CD4-positive, alpha-beta T cell treated with Interleukin-4 for 1 hour (primary cell): ENCODE results near the gene AKR1C2.
"Not testable (repeated sequence)": the region's sequence is repeated elsewhere in the genome, so short reads cannot be mapped to it uniquely, and the experiment has no call there.

Source experiments
- DNase-seq, 2 donors: peaks; one replicate each; pipeline ENCODE4 v3.0.0-alpha.2; 2020 to 2022

The AKR1C2 gene

DNA sequence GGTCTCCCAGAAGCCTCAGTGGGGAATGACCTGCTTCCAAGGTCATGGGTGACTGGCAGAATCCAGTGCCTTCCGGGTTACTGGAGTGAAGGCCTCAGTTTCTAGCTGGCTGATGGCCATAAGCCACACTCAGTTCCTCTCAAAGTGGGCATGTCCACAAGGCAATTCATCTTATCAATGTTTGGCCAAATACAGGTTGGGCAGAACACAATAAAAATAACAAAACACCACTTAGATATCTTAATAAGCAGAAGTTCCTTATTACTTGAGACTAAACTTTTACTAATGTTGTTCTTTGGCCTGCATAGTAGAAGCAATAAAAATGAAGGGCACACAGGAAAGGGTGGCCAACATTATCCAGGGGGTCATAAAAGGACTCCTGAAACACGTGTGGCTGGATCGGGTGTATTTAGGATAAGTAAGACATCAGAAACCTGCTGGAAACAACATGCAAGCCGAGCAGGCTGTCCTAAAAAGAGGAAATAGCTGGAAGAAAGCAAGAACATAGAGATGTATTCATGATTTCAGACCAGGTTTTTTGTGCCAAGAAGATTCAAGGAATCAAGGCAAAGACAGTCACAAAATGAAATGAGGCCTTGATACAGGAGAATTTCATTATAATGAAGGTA lies 19.6 kb upstream of the AKR1C2 start:
- DNase-seq: no peak

DNA sequence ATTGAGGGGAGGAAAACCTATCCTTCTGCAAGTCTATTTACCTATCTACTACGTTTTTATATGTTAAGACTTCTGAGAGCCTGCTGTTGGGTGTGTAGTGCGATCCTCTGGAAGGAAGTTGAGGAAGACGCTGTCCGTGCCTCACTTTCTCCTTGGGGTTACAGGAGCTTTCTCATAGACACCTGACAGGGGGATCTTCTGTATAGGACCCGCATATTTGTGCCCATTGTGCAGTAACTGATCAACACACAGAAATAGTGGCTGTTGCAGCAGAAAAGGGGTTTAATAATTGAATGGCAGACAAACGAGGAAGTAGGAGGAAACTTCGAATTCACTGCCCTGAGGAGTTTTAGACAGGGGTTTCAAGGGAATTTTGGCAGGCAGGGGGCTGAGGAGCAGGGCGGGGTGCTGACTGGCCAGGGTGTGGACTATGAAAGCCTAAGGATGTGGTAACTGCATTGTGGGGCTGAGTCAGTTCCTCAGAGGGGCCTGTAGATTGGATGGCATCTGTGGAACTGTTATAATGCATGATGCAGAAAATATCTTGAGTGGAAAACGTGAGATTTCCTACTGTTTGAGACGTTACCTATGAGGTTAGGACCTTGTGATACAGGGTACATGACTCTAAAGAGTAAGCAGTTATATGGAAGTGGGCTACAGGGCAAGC lies 18.1 kb upstream of the AKR1C2 start:
- not testable (repeated sequence) for DNase-seq

- not testable (repeated sequence) for DNase-seq
Observed at GRCh38 chr10:5019770-5020612, 16.3 kb upstream of the AKR1C2 start.

DNA sequence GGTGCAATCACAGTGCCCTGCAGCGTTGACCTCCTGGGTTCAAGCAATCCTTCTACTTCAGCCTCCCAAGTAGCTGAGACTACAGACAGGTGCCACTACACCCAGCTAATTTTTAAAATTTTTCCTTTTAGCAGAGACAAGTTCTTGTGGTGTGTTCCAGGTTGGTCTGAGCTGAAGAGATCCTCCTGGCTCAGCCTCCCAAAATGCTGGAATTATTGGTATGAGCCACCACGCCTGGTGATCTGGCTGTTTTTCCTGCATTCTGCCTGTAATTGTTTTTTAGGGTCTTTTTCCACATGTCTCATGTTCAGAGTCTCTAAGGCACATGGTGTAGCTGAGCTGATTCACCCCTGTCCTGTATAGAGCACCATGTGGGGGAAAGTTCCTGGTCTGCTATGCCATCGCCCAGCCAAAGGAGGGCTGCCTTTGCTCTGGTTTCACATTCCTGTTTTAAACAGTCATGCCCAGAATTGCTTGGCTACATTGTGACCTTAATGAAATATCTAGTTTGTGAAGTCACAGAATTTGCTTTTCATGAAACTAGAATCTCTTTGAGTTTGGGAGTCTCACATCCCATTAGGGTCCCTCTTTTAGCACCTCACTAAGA lies 15.1 kb upstream of the AKR1C2 start:
- DNase-seq: not testable (repeated sequence)

GRCh38 chr10:5018134-5018533 lies 14.5 kb upstream of the AKR1C2 start:
- no peak for DNase-seq

DNA sequence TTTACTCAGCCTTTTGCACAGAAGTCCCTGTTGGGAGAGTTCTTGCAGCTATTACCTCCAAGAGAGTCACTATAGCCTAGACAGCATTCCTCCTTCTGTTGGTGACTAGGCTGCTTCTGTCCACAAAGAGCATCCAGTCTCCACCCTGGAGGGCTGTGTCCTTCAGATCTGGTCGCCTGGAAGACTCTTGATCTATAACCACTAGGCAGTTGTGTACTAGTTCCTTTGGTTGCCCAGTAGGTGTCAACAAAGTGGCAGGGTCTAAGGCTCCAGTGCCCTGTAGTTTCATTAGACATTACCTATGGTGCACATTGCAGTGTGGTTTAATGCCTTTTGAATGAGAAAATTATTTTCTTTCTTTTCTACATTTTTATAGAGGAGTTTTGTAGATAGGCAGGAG lies 11.3 kb upstream of the AKR1C2 start:
- DNase-seq: no peak

DNA sequence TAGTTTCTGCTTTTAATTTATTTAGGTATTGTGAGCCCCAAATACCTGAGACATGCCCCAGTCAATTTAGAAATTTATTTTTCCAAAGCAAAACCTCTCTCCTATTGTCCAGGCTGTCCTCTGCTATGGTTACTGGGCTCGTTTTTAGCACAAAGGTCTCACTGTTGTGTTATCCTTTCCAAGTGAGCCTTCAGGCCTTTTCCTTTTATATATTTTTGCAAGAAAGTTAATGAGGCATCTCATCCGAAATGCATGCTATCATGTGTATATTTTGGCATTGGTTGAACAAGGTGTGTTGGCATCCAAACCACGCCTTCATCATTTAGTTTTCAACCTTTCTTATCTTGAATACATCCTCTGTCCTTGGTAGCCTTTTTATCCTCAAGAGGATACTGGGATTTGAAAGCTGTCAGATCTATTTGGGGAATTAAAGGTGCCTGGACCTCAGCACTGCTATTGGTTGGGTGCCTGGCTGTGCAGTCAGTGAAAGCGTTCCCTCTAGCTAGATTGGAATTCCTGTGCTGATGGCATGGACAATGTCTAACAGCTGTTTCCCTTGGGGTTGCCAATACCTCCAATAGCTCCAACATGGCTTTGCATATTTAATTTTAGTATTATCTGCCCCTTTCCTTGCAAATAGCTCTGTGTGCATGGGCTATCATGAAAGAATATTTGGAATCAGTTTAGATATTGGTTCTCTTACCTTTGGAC lies 10.7 kb upstream of the AKR1C2 start:
- not testable (repeated sequence) for DNase-seq

DNA sequence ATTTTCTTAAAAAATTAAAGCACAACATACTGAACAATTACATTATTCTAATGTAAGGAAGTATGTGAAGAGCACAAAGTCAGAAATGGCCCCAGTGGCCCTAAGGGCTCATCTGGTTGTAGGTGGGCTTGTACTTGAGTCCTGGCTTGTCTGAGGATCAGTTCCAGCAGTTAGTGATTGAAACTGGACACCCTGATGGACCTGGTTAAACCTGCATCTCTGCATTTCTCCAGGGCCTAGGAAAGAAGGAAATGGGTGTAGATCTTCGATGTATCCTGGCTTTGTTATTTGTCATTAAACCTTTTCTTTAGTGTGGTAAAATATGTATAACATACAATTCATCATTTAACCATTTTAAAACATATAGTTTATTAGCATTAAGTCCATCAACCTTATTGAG lies 9.7 kb upstream of the AKR1C2 start:
- no peak for DNase-seq

DNA sequence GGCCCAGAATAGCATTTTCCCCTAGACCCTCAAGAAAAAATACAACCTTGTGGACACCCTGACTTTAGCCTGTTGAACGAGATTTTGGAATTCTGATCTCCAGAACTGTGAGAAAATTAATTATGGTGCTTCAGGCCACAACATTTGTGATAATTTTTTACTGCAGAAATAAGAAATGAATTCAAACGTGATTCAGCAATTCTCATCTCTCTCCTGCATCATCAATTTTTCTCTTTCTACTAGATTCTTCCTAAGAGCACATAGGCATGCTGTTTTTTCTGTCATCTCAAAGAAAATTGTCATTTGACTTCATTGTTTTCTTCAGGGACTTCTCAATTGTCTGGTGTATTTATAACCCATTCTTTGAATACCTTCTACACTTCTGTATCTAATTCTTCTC lies 8.9 kb upstream of the AKR1C2 start:
- no peak for DNase-seq

DNA sequence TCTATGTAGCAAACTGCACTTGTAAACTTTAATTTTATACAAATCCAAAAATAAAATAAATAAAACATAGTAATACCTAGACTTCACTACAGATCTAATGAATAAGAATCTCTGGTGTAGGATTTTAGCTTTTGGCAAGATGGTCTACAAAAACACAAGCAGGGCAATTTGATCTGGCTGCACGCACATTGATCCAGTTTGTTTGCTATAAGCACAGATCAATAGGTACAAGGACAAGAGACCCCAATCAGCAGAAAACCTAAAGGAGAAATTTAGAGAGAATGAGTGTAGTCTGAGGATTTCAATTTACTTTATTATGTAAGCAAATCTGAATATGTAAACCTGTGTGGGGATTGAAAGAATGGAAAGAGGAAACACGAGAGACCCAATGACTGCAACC lies 7.7 kb upstream of the AKR1C2 start:
- DNase-seq: not testable (repeated sequence)

DNA sequence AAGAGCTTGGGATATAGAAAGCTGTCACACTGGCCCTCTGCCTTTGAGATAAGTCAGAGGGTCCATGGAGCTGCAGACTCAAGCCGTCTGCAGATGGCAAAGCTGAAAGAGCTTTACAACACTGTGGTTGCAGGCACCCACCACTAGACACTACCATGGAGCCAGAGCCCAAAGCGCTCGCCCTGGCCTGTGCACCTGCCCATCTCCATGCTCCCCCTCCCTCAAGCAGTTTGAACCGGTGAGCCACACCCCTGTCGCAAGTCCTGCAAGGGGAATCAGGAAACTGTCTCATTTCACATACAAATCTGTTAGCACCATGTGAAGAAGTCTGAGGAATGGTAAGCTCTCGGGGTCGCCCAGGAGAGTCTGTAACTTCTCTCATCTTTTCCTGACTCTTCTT lies 6.4 kb upstream of the AKR1C2 start:
- DNase-seq: not testable (repeated sequence)

DNA sequence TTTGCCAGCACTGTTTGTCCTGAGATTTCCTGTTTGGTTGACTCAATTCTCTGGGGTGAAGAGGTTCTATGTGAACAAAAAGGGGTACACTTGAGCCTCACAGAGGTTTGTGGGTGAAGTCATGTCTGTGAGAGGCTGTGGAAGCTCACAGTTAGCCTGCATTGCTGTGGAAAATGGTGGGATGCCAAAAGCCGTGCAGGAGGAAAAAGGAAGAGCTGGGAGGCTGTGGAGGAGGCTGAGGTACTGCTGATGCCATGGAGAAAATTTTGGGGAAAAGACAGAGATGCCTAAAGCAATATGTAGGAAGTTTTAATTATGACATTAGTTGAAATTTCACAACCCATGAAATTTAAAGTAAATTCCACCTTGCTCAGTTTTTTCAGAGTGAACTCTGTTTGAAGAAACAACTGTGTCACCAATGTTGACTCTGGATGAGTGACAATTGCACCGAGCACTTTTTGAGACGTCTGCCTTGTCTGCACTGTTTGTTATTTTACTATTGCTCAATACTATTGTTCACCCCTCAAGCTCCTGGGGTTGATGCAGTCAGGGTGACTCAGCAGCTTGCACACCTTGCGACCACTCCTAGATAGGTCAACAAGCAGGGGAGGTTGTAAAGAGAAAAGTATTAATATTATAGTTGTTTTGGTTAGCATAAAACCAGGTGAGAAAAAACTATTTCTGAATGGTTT lies 5.3 kb upstream of the AKR1C2 start:
- not testable (repeated sequence) for DNase-seq

DNA sequence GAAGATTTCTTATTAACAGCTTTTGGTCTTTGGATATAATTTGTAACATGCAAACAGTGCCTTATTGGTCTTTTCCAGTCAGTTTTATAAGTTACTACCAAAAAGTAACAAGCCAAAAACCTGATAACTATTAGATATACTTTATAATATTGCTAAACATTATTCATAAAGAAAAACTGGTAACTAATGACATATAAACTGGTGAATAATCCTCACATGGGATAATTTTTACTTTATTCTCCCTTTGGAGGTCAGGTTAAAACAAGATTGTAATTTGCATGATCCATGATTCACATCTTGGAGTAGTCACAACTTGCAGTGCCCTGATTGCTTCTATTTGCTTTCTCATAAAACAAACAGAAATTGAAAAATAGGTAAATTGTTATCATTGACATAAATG lies 844 bp upstream of the AKR1C2 start:
- not testable (repeated sequence) for DNase-seq

GRCh38 chr10:5004030-5004385 lies 351 bp upstream of the AKR1C2 start:
- DNase-seq: not testable (repeated sequence)

GRCh38 chr10:5002013-5002727 lies 1.5 kb downstream of the AKR1C2 start:
- no peak for DNase-seq

DNA sequence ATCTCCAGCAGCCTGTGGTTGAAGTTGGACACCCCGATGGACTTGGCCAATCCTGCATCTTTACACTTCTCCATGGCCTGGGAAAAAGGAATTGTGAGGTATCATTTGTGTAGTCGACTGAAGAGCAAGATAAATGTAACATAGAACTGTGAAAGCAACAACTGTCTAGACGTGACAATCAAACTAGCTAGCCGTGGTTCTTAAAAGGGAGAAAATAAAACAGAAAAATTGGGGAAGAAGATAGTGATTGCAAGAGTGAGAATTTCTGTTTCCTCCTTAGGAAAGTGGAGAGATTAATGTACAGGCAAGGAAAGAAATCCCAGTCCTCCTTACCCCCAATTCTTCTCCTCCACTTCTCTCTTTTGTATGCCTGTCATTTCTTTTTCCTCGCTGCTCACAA lies 5.0 kb downstream of the AKR1C2 start:
- no peak for DNase-seq

- DNase-seq: not testable (repeated sequence)
Observed at GRCh38 chr10:4994260-4994659, 9.4 kb downstream of the AKR1C2 start.

DNA sequence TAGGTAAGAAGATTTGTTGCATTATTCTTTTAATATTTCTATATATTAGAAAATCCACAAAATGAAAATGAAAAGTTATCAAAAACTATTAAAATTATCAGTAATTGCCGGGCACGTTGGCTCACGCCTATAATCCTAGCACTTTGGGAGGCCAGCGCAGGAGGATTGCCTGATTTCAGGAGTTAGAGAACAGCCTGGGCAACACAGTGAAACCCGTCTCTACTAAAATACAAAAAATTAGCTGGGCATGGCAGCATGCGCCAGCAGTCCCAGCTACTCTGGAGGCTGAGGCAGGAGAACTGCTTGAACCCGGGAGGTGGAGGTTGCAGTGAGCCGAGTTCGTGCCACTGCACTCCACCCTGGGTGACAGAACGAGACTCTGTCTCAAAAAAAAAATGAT lies 11.1 kb downstream of the AKR1C2 start:
- not testable (repeated sequence) for DNase-seq

GRCh38 chr10:4991463-4991862 lies 12.2 kb downstream of the AKR1C2 start:
- DNase-seq: not testable (repeated sequence)

DNA sequence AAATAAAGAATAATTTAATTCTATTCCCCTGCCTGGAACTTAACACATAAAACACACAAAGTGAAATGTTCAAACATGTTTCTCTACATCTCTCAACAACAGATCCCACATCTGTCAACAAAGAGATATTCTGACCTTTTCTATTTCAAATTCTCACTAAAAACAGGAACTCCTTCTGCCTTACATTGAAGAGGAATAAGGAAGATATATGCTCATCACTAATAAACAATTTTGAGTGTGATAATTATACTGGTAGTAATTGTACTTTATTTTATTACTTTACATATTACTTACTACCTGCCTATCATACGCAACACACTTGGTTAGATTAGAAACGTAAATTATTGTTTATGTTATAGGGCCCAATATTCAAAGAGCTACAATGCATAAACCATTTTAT lies 13.4 kb downstream of the AKR1C2 start:
- DNase-seq: no peak

DNA sequence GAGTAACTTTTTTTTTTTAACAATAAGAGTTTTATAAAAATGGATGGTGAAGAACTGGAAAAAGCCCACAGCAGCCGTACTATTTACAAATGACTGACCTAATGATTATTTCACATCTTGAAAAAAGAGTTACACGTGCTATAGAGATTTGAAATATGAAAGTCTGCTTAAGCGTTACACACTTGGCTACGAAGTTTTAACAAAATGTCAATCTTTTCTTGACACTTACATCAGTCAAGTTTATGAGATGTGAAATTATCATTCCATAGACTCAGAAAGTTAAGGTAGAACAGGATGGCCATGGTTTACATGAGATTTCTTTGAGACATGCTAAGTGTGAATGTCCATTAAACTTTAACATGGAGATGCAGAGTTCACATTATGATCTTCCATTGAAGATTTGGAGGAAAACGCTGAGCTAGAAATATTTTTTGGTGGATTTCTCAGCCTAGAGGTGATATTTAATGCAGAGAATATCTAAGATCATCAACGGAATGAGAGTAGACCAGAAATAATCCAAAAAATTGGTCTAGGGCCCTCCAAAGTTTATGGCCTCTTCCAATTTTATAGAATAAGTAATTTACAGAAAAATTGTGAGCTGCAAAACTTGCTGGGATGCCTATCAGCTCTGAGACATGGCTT lies 15.5 kb downstream of the AKR1C2 start:
- DNase-seq: not testable (repeated sequence)
